DOHH2 (cell line): ENCODE measurements around the gene KCNK6.

Experiments used
- H3F3A ChIP-seq: fragments of 200-600 bp; sonication (generic), shearing (Covaris generic); 2 replicates; pipeline ENCODE4 v1.6.0; 2016; ENCODE audit warnings: antibody characterized with exemption, mild to moderate bottlenecking; ENCODE audit not compliant: control insufficient read depth, insufficient read depth
- H3K27ac ChIP-seq: fragments of 200-600 bp; sonication (generic); 2 replicates; pipeline ENCODE4 v1.5.1; 2014; ENCODE audit warnings: low read depth, mild to moderate bottlenecking, low read length, moderate library complexity
- H3K27me3 ChIP-seq: fragments of 200-600 bp; sonication (generic); 2 replicates; pipeline ENCODE4 v1.6.1; 2014; ENCODE audit warnings: mild to moderate bottlenecking, low read length, mixed read lengths; ENCODE audit not compliant: control insufficient read depth
- H3K36me3 ChIP-seq: fragments of 200-600 bp; sonication (generic); 2 replicates; pipeline ENCODE4 v1.6.1; 2014; ENCODE audit warnings: mild to moderate bottlenecking, low read length, moderate library complexity, mixed read lengths; ENCODE audit not compliant: control insufficient read depth
- H3K4me1 ChIP-seq: fragments of 200-600 bp; sonication (generic); 2 replicates; pipeline ENCODE4 v1.6.1; 2014; ENCODE audit warnings: mild to moderate bottlenecking, low read length, mixed read lengths; ENCODE audit not compliant: control insufficient read depth
- H3K4me2 ChIP-seq: fragments of 200-600 bp; sonication (generic); 2 replicates; pipeline ENCODE4 v1.6.0; 2014; ENCODE audit warnings: mild to moderate bottlenecking, low read length, moderate library complexity
- H3K4me3 ChIP-seq: fragments of 200-600 bp; sonication (generic); 2 replicates; pipeline ENCODE4 v1.5.1; 2014; ENCODE audit warnings: mild to moderate bottlenecking, low read length, mixed read lengths
- H3K79me2 ChIP-seq: fragments of 200-600 bp; sonication (generic); 2 replicates; pipeline ENCODE4 v1.6.1; 2014; ENCODE audit warnings: mild to moderate bottlenecking, low read length, mixed read lengths; ENCODE audit not compliant: control insufficient read depth
- H3K9me2 ChIP-seq: fragments of 200-600 bp; sonication (generic); replicated peaks from 2 replicates; pipeline ENCODE4 v1.6.1; 2014; ENCODE audit warnings: mild to moderate bottlenecking, low read length, mixed read lengths; ENCODE audit not compliant: control insufficient read depth
- H3K9me3 ChIP-seq: fragments of 200-600 bp; sonication (generic); 2 replicates; pipeline ENCODE4 v1.6.1; 2014; ENCODE audit warnings: antibody characterized with exemption, low read length, mixed read lengths; ENCODE audit not compliant: control insufficient read depth, insufficient read depth
- H4K20me1 ChIP-seq: fragments of 200-600 bp; sonication (generic); 2 replicates; pipeline ENCODE4 v1.6.0; 2014; ENCODE audit warnings: low read depth, mild to moderate bottlenecking, antibody characterized with exemption, low read length, moderate library complexity; ENCODE audit not compliant: control insufficient read depth, insufficient read depth
- CTCF ChIP-seq: fragments of 200-600 bp; sonication (generic); IDR thresholded peaks from one replicate; pipeline ENCODE4 v1.5.1; 2014; ENCODE audit warnings: antibody characterized with exemption, mild to moderate bottlenecking, low read depth, low read length; ENCODE audit not compliant: poor library complexity, severe bottlenecking
- EZH2phosphoT487 ChIP-seq: fragments of 200-600 bp; sonication (generic); IDR thresholded peaks from 2 replicates; pipeline ENCODE4 v1.6.1; 2017; ENCODE audit warnings: borderline replicate concordance, mild to moderate bottlenecking, antibody characterized with exemption, low read length, moderate library complexity, mixed read lengths

Gene KCNK6

GRCh38 chr19:38308926-38309614, 10.6 kb upstream of the KCNK6 start:
- H3K36me3 ChIP-seq = peaks cover 4% of the 10 kb centered on the region; the same call in 1 of the 2 replicates
- peaks cover 17% of the 10 kb centered on the region for H3K79me2 ChIP-seq
- TF ChIP-seq CTCF (no peak), EZH2phosphoT487 (no peak)
- H3K27ac ChIP-seq = no peak overlapping the region
- H3K4me2 ChIP-seq = no peak overlapping the region
- no peaks in the 10 kb centered on the region for H3K9me3 ChIP-seq
- no peaks in the 10 kb centered on the region for H4K20me1 ChIP-seq
- no peaks in the 10 kb centered on the region for H3F3A ChIP-seq
- H3K27me3 ChIP-seq = no peaks in the 10 kb centered on the region
- H3K9me2 ChIP-seq = no peaks in the 10 kb centered on the region
- H3K4me1 ChIP-seq = peaks cover 14% of the 10 kb centered on the region
- H3K4me3 ChIP-seq = no peak overlapping the region

DNA sequence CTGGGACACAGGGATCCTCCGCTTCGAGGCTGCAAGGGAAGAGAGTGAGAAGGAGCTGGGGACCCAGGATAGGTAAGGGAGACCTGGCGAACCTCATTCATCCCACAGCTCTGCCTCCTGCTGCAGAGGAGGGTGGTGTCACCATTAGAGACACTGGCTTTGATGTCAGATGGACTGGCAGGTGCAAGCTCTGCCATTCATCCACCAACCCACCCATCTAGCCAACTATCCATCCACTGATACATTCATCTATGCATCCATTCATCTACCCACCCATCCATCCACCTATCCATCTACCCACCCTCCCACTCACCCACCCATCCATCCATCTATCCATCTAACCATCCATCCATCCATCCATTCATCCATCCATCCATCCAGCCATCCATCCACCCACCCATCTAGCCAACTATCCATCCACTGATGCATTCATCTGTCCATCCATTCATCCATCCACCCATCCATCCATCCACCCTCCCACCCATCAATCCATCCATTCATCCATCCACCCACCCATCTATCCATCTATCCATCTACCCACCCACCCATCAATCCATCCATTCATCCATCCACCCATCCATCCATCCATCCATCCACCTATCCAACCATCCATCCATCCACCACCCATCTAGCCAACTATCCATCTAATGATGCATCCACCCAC, 9.9 kb upstream of the KCNK6 start:
- TF ChIP-seq EZH2phosphoT487 (no peak), CTCF (no peak)
- H4K20me1 ChIP-seq = no peaks in the 10 kb centered on the region
- H3K27ac ChIP-seq = no peak overlapping the region
- H3K27me3 ChIP-seq = no peaks in the 10 kb centered on the region
- peaks cover 24% of the 10 kb centered on the region for H3K79me2 ChIP-seq
- H3K4me1 ChIP-seq = peaks cover 17% of the 10 kb centered on the region
- peaks cover 4% of the 10 kb centered on the region; the same call in 1 of the 2 replicates for H3K36me3 ChIP-seq
- H3K9me3 ChIP-seq = no peaks in the 10 kb centered on the region
- no peaks in the 10 kb centered on the region for H3F3A ChIP-seq
- no peak overlapping the region for H3K4me2 ChIP-seq
- H3K9me2 ChIP-seq = no peaks in the 10 kb centered on the region
- no peak overlapping the region for H3K4me3 ChIP-seq

DNA sequence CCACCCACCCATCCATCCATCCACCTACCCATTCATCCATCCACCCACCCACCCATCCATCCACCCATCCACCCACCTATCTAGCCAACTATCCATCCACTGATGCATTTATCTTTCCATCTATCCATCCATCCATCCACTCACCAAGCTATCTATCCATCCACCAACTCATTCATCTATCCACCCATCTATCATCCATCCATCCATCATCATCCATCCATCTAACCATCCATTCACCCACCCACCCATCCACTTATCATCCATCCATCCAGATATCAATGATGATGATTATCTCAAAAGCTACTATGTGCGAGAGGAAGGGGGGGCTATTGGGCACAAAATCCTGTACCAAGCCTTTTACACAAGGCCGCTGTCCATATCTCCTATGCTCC, 9.4 kb upstream of the KCNK6 start:
- no peak overlapping the region for H3K4me3 ChIP-seq
- peaks cover 4% of the 10 kb centered on the region; the same call in 1 of the 2 replicates for H3K36me3 ChIP-seq
- no peaks in the 10 kb centered on the region for H3K27me3 ChIP-seq
- no peaks in the 10 kb centered on the region for H3K9me2 ChIP-seq
- no peak overlapping the region for H3K4me2 ChIP-seq
- no peak overlapping the region for H3K27ac ChIP-seq
- H4K20me1 ChIP-seq = no peaks in the 10 kb centered on the region
- no peaks in the 10 kb centered on the region for H3F3A ChIP-seq
- no peaks in the 10 kb centered on the region for H3K9me3 ChIP-seq
- TF ChIP-seq CTCF (no peak), EZH2phosphoT487 (no peak)
- H3K79me2 ChIP-seq = peaks cover 29% of the 10 kb centered on the region
- peaks cover 22% of the 10 kb centered on the region for H3K4me1 ChIP-seq
